Left cardiac atrium (tissue), 4 donors: ENCODE results near the gene CEP57L1. TPM values are rescaled to one million over a fixed set of nuclear protein-coding genes. Genes with fewer than 3 reads are reported as not detected.

ENCODE experiments used
- ATAC-seq, 2 donors: fragments of 200-7000 bp; cut with Tn5 transposase; one replicate each; pipeline ENCODE4 v1.9.1; 2020; ENCODE audit warnings: mild to moderate bottlenecking in 2 of 2, moderate library complexity in 2 of 2
- DNase-seq: peaks from one replicate; pipeline ENCODE4 v3.0.0-alpha.2; 2020
- intact Hi-C, 2 donors: fragments of 100-400 bp; cut with DNase I; formaldehyde crosslinking; loops; one replicate each; pipeline versions ENCODE4 v1.14.1 to v1.15.1; 2022 to 2023
- long read RNA-seq: library from polyadenylated mRNA; unstranded; transcript quantifications from one replicate; pipeline ENCODE4 v2.0.0, GENCODE V29; 2021
- total RNA-seq, 2 donors: library from RNA; stranded (reverse); fragmentation: NEBNext Ultra II Directional; extraction: Animal tissue kit (Norgen Biotek cat#: 25700); gene quantifications; one replicate each; pipeline ENCODE4 v1.2.1, GENCODE V29; 2021
- donor health status: DM: no; HTN: yes; CAD: no.
- donor health status: DM: no; HTN: yes; CAD: no; lungs with severe emphysema.
- donor health status: DM: yes; HTN: yes; CAD: no.
- donor health status: Dilated cardiomyopathy.

Gene CEP57L1
- total RNA-seq = 10 to 100 TPM in 1 of 2 donors, 1 to 10 TPM in 1; 7.6 to 10.2 TPM
- long read RNA-seq, partial matches to known transcripts = 1 of 3 reads
- long read RNA-seq, other reads (novel, unspliced or antisense) = 1 of 3 reads

DNA sequence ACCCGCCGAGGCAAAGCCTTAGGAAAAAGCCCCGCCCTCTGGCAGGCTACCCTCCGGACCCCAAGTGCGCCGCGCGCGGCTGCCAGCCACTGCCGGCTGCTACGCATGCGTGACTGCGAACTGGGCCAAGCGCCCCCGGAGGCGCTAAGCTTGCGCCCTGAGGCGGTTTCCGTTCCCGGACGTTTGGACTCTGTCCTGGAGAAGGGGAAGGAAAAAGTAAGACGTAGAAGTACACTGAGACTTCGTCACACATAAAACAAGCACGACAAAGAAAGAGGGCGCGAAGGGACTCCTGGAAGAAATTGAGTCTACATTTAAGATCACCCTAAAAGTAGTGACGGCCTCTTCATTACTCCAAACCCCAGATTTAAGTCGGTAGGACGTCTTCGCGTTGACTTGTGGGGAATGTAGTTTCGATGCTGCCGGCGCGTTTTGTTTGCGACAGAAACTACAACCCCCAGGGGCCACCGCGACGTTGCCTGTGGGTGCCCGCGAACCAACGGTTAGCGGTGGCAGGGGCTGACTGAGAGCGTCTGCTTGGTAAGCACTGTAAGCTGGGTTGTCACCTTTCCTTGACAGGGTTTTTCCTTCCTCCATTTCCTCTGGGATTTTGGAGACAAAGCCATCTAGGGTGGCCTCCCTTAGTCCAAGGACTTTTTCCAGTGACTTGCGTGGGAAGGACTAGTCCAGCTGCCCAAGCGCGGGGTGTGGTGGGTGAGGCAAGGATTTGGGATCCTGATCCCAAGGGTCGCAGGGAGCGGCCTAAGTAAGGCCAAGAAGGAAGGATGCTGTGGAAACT lies at the start of gene CEP57L1:
Gene CEP57L1 (plus strand): TSS at position 472 of the 799 bp plus-strand sequence. CDS start 49,715 bp downstream, outside the sequence.
- intact Hi-C loops = no loop called here
- peak; percentile 99 for DNase-seq
- peak; percentile 77 to 83 for ATAC-seq

- ATAC-seq = no peak
- no peak for DNase-seq
- intact Hi-C loops = no loop called here
Observed at GRCh38 chr6:109048176-109048575, 47.1 kb upstream of the CEP57L1 start.

GRCh38 chr6:109048670-109049415 lies 46.5 kb upstream of the CEP57L1 start:
- ATAC-seq (no peak), DNase-seq (no peak)
- intact Hi-C loops = no loop called here

GRCh38 chr6:109050012-109050411 lies 45.3 kb upstream of the CEP57L1 start:
- DNase-seq = no peak
- no peak for ATAC-seq
- intact Hi-C loops = no loop called here

- intact Hi-C loops = no loop called here
- ATAC-seq (no peak), DNase-seq (no peak)
Observed at GRCh38 chr6:109050447-109051102, 44.7 kb upstream of the CEP57L1 start.

- DNase-seq = no peak
- no peak for ATAC-seq
- intact Hi-C loops = no loop called here
Observed at GRCh38 chr6:109051301-109052017, 43.8 kb upstream of the CEP57L1 start.

DNA sequence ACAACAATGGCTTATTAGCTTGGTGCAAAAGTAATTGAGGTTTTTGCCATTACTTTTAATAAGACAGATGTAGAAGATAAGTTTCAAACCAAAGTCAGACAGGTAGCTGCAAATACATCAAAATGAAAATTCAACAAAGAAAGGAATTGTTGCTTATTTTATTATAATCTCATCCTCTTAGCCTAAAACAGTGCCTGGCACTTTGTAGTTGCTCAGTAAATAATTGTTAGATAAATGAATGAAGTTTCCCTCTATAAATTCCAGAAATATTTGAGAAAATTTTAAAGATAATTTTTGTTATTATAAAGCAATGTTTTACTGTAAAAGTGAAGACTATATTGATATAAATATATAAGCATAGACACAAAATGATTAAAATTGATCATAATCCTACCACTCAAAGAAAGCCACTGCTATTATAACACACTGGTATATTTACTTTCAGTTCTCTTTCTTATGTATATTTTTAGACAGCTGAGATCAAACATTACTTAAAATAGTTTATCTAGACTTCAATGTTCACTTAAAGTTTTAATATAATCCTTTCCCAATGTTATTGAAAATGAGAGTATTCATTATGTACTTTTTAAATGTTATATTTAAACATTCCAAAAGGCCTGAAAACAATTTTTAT lies 43.2 kb upstream of the CEP57L1 start:
- ATAC-seq (no peak), DNase-seq (no peak)
- intact Hi-C loops = no loop called here

GRCh38 chr6:109052852-109053251 lies 42.5 kb upstream of the CEP57L1 start:
- DNase-seq (no peak), ATAC-seq (no peak)
- intact Hi-C loops = no loop called here

GRCh38 chr6:109053336-109053735 lies 42.0 kb upstream of the CEP57L1 start:
- intact Hi-C loops = no loop called here
- DNase-seq = no peak
- no peak for ATAC-seq

- DNase-seq = no peak
- peak in 1 of 2 donors; percentile 21 for ATAC-seq
- intact Hi-C loops = no loop called here
Observed at GRCh38 chr6:109055771-109056235, 39.5 kb upstream of the CEP57L1 start.

- ATAC-seq = peak in 1 of 2 donors; percentile 8
- intact Hi-C loops = no loop called here
- no peak for DNase-seq
Observed at GRCh38 chr6:109056661-109057060, 38.6 kb upstream of the CEP57L1 start.

DNA sequence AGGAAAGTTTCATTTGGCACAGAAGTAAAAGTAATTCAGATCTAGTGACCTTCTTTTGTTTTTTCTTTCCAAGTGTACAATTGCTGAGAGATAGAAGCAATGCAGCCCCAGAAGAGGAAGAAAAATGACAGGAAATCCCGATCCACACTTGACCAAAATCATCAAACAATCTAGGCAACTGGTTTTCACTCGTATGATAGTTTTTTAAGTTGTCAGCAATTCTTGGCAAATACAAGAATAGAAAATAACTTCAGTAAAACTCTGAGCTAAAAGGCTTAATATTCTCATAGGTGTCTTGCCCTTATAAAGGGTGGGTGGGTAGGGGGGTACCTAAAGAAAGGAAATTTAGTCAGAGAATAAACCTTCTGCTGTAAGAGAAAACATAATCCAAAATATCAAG lies 36.7 kb upstream of the CEP57L1 start:
- ATAC-seq (no peak), DNase-seq (no peak)
- intact Hi-C loops = no loop called here

GRCh38 chr6:109059153-109059552 lies 36.2 kb upstream of the CEP57L1 start:
- intact Hi-C loops = no loop called here
- DNase-seq (no peak), ATAC-seq (peak in 1 of 2 donors; percentile 54)

DNA sequence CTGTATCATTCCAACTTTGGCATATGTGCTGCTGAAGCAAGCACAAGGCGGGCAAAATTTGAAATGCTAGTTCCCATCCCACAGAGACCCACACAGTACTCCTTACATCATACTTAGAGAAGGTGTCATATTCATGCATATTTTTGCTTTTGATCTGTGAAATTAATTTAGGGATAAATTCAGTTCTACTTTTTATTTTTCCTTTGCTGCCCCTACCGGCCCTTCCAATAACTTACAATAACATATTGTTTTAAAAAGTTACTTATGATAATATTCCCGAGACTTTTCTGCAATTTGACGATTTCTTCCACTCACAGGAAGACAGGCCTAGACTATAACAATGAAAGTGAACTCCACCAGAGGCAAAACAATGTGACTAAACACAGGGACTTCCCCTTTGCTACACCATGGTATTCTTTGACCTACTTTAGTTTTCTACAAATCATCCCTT lies 35.7 kb upstream of the CEP57L1 start:
- DNase-seq = no peak
- peak; percentile 52 to 84 for ATAC-seq
- intact Hi-C loops = no loop called here

GRCh38 chr6:109060571-109060970 lies 34.7 kb upstream of the CEP57L1 start:
- intact Hi-C loops = no loop called here
- DNase-seq (no peak), ATAC-seq (no peak)

DNA sequence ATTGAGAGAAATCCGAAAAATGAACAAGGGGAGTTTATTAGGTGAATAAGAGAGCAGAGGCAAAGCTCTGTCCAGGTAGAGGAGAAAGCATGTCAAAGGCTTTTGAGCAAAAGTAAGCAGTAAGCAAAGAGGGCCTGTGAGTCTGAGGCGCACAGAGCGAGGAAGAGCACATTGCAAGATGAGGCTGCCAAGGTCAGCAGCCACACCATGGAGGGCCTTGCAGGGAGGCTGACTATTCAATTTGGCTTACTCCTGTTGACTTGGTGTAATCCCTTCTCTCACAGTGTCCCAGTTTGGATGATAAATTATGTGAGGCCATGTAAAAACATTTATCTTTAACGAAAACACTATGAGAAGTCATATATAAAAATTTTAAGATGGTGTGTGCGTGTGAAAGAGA lies 33.1 kb upstream of the CEP57L1 start:
- DNase-seq = no peak
- intact Hi-C loops = no loop called here
- peak in 1 of 2 donors; percentile 19 for ATAC-seq

DNA sequence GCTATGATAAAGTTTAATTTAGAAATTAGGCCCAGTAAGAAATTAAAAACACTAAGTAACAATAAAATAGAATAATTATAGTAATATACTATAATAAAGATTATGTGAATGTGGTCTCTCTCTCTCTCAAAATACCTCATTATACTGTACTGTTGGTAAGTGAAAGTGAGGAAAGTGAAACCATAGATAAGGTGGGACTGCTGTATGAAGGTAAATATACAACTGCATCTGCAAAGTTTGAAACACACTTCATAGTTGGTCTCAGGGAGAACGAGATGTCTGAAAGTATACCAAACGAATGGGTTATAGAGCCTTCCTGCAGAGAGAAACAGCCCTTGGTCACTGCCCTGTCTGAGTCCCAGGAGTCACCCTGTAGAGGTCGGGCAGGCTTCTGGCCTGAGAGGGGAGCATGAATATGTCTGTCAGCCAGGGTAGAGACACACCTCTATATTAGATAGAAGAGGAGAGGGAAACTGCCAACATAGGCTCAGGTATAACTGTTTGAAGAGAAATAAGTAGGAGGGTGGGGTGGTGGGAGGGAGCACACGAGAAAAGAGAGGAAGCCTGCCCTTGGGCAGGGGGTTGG lies 32.4 kb upstream of the CEP57L1 start:
- ATAC-seq = peak in 1 of 2 donors; percentile 17
- DNase-seq = no peak
- intact Hi-C loops = no loop called here

- intact Hi-C loops = loop anchor here in 1 of 2 donors (5.0 to 10.0 kb wide), 3 partner anchors 65 to 232 kb away; no protein-coding TSS in a partner anchor
- ATAC-seq (no peak), DNase-seq (no peak)
Observed at GRCh38 chr6:109069746-109070145, 25.6 kb upstream of the CEP57L1 start.
